Activated CD4-positive, alpha-beta T cell treated with anti-CD3 and anti-CD28 coated beads, Interleukin-2, amount 10 ng/mL, durations not matched to agents 24 days and 14 days (primary cell): ENCODE measurements around the gene RAB29. TPM values are rescaled to one million over a fixed set of nuclear protein-coding genes. Genes with fewer than 3 reads are reported as not detected.
A peak's percentile ranks its signal among the peaks of the same experiment; 100 is the strongest.
"Not testable (repeated sequence)": the region's sequence is repeated elsewhere in the genome, so short reads cannot be mapped to it uniquely, and the experiment has no call there.

Source experiments
- DNase-seq: peaks from one replicate; pipeline ENCODE4 v3.0.0; 2022
- H3K27ac Mint-ChIP-seq: one replicate; pipeline ENCODE4 v1.8.0; 2022; ENCODE audit warnings: mild to moderate bottlenecking, mixed read lengths
- H3K27me3 Mint-ChIP-seq: one replicate; pipeline ENCODE4 v1.8.0; 2022; ENCODE audit warnings: mixed read lengths
- H3K36me3 Mint-ChIP-seq: one replicate; pipeline ENCODE4 v1.8.0; 2022; ENCODE audit warnings: low read depth, mild to moderate bottlenecking, mixed read lengths
- H3K4me1 Mint-ChIP-seq: one replicate; pipeline ENCODE4 v1.8.0; 2021; ENCODE audit warnings: mixed read lengths
- H3K4me3 Mint-ChIP-seq: one replicate; pipeline ENCODE4 v1.8.0; 2022; ENCODE audit warnings: mild to moderate bottlenecking, moderate library complexity, mixed read lengths
- H3K9me3 Mint-ChIP-seq: one replicate; pipeline ENCODE4 v1.8.0; 2021; ENCODE audit warnings: mixed read lengths
- intact Hi-C: fragments of 100-400 bp; cut with micrococcal nuclease; formaldehyde crosslinking; loops from one replicate; pipeline ENCODE4 v1.15.1; 2023
- total RNA-seq: library from RNA; stranded (reverse); gene quantifications from 2 replicates; pipeline ENCODE4 v1.2.3, GENCODE V29; 2022

RAB29 gene
- total RNA-seq, result 27.8 and 29.1 TPM in 2 replicates

GRCh38 chr1:205775015-205775716 is at the start of gene RAB29:
TSS of gene RAB29 (minus strand) at chr1:205775482. CDS start at chr1:205774956, 526 bp downstream.
- Mint-ChIP-seq H3K4me1 (peaks cover 51% of the 10 kb centered on the region), H3K4me3 (peak within 1 kb of the TSS; percentile 96), H3K9me3 (no peaks in the 10 kb centered on the region), H3K36me3 (peaks cover 22% of the 10 kb centered on the region), H3K27ac (peak within 1 kb of the TSS; percentile 95), H3K27me3 (no peaks in the 10 kb centered on the region)
- DNase-seq, result peak; percentile 96
- intact Hi-C loops, result loop anchor here (1.0 to 2.0 kb wide), 3 partner anchors 25 to 56 kb away; partner anchors contain the start of genes NUCKS1 and SLC41A1

DNA sequence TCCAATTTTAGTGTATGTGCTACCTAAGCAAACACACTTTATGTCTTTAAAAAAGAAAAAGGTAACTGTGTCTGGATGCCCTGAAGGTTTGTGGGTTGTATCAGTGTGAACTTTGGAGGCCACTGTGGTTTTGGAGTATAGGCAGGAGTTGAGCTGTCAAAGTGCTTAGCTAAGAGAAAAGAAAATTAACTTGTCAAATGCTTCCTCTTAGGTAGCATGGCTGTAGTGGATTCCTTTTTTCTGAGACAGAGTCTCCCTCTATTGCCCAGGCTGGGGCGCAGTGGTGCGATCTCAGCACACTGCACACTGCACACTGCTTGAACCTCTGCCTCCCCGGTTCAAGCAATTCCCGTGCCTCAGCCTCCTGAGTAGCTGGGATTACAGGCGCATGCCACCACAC is 48.9 kb upstream of the RAB29 start:
- Mint-ChIP-seq H3K4me3 (no peak overlapping the region), H3K27ac (no peak overlapping the region), H3K27me3 (peaks cover 7% of the 10 kb centered on the region), H3K36me3 (no peaks in the 10 kb centered on the region), H3K4me1 (peaks cover 16% of the 10 kb centered on the region), H3K9me3 (no peaks in the 10 kb centered on the region)
- DNase-seq, result peak; percentile 61
- intact Hi-C loops, result no loop called here

DNA sequence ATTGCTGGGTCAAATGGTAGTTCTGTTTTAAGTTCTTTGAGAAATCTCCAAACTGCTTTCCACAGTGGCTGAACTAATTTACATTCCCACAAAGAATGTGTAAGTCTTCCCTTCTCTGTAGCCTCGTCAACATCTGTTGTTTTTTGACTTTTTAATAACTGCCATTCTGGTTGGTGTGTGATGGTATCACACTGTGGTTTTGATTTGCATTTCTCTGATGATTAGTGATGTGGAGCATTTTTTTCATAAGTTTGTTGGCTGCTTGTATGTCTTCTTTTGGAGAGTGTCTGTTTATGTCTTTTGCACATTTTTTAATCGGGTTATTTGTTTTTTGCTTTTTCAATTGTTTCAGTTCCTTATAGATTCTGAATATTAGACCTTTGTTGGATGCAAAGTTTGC is 48.0 kb upstream of the RAB29 start:
- H3K27me3 Mint-ChIP-seq, DNase-seq, intact Hi-C loops, H3K9me3 Mint-ChIP-seq, H3K36me3 Mint-ChIP-seq: not testable (repeated sequence)
- H3K4me3 Mint-ChIP-seq, result peak overlapping the region; percentile 16
- peaks cover 16% of the 10 kb centered on the region for H3K4me1 Mint-ChIP-seq
- peak overlapping the region; percentile 57 for H3K27ac Mint-ChIP-seq

DNA sequence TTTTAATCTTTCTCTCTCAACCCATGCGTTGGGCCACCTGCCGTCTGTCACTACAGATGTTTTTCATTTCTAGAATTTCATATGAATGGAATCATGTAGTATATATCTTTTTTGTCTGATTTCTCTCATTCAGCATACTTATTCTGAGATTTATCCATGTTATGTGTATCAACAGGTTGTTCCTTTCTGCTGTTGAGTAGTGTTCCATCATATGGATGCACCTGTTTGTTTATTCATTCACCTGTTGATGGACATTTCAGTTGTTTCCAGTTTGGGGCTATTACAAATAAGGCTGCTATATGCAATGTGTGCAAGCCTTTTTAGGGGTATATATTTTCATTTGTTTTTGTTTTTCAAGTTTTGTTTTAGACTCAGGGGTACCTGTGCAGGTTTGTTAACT is 47.1 kb upstream of the RAB29 start:
- no peak for DNase-seq
- Mint-ChIP-seq H3K27ac (no peak overlapping the region), H3K27me3 (peaks cover 2% of the 10 kb centered on the region), H3K4me3 (no peak overlapping the region), H3K9me3 (no peaks in the 10 kb centered on the region), H3K4me1 (peaks cover 16% of the 10 kb centered on the region), H3K36me3 (no peaks in the 10 kb centered on the region)
- intact Hi-C loops, result no loop called here

DNA sequence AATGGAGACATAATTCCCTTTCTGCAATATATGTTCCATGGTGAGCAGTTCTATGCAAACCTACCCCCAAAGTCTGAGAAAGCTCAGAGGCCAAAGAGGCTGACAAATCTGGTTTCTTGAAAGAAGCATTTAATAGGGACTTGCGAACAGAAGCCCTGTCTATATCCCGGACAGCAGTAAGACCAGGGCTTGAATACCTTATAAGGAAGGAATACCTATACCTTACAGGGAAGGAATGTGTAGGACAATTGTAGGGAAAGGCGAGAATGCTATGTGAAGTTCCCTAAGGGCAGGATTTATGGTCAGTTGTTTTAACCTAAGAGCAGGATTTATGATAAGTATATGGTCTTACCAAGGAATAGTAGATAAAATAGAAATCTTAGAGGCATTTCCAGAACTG is 42.7 kb upstream of the RAB29 start:
- no peak overlapping the region for H3K4me3 Mint-ChIP-seq
- no peaks in the 10 kb centered on the region for H3K36me3 Mint-ChIP-seq
- peaks cover 9% of the 10 kb centered on the region for H3K27me3 Mint-ChIP-seq
- peaks cover 7% of the 10 kb centered on the region for H3K4me1 Mint-ChIP-seq
- intact Hi-C loops, result no loop called here
- H3K9me3 Mint-ChIP-seq, result no peaks in the 10 kb centered on the region
- no peak for DNase-seq
- H3K27ac Mint-ChIP-seq, result no peak overlapping the region

DNA sequence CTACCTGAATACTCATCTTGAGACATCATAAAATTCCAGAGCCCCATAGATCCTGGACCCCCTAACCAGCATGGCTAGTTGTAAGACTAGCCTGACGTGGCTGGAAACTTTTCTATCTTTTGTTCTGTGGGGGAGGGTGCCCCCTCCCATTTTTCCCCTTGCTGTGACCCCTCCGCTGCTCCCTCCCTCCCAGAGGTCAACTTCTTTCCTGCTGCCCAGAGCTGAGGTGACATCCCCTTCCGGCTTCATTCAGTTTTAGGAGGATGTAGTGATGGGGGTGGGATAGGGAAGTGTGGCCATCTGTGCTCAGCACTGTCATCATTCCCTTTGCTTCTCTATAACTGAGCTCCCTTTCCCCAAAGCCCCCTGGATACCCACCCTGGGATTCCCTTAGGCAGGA is 42.1 kb upstream of the RAB29 start:
- H3K27me3 Mint-ChIP-seq, result peaks cover 9% of the 10 kb centered on the region
- no peak overlapping the region for H3K4me3 Mint-ChIP-seq
- H3K9me3 Mint-ChIP-seq, result no peaks in the 10 kb centered on the region
- peaks cover 8% of the 10 kb centered on the region for H3K4me1 Mint-ChIP-seq
- H3K36me3 Mint-ChIP-seq, result no peaks in the 10 kb centered on the region
- DNase-seq, result no peak
- intact Hi-C loops, result no loop called here
- no peak overlapping the region for H3K27ac Mint-ChIP-seq

DNA sequence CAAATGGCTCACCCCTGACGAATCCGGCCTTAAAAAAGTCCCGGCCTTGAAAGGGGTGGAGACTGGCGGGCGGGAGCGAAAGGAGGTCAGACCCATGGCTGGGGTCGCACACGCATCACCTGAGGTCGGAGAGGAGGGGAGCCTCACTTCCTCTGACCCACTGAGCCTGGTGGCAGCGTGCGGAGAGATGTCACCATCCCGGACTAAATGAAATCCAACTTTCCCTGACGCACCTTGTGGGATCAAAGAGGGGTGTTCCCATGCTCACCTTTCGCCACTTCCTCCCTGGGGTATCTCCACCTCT is 38.4 kb upstream of the RAB29 start:
- Mint-ChIP-seq H3K4me3 (peak overlapping the region; percentile 95), H3K27me3 (peaks cover 9% of the 10 kb centered on the region), H3K27ac (peak overlapping the region; percentile 86), H3K9me3 (no peaks in the 10 kb centered on the region), H3K4me1 (peaks cover 31% of the 10 kb centered on the region), H3K36me3 (peaks cover 17% of the 10 kb centered on the region)
- no peak for DNase-seq
- intact Hi-C loops, result loop anchor here (1.0 to 2.0 kb wide), 3 partner anchors 37 to 64 kb away; partner anchors contain the start of genes PM20D1 and RAB29

- peak within 1 kb of the TSS; percentile 95 for H3K4me3 Mint-ChIP-seq
- intact Hi-C loops, result loop anchor here (1.0 to 2.0 kb wide), 3 partner anchors 37 to 64 kb away; partner anchors contain the start of genes PM20D1 and RAB29
- peaks cover 9% of the 10 kb centered on the region for H3K27me3 Mint-ChIP-seq
- DNase-seq, result peak; percentile 95
- H3K36me3 Mint-ChIP-seq, result peaks cover 22% of the 10 kb centered on the region
- H3K9me3 Mint-ChIP-seq, result no peaks in the 10 kb centered on the region
- peaks cover 37% of the 10 kb centered on the region for H3K4me1 Mint-ChIP-seq
- H3K27ac Mint-ChIP-seq, result peak within 1 kb of the TSS; percentile 86
Observed at GRCh38 chr1:205812878-205813754, 37.8 kb upstream of the RAB29 start, which contains the start of gene SLC41A1. TSS of gene SLC41A1 (minus strand) at chr1:205813198. CDS start at chr1:205810441, 2,757 bp downstream.

- Mint-ChIP-seq H3K4me3 (peak overlapping the region; percentile 95), H3K27ac (peak overlapping the region; percentile 78), H3K4me1 (peaks cover 38% of the 10 kb centered on the region), H3K9me3 (no peaks in the 10 kb centered on the region), H3K36me3 (peaks cover 23% of the 10 kb centered on the region), H3K27me3 (peaks cover 9% of the 10 kb centered on the region)
- peak; percentile 77 for DNase-seq
- intact Hi-C loops, result loop anchor here (2.0 kb wide), 1 partner anchor 38 kb away; the partner anchor contains the start of gene RAB29
Observed at GRCh38 chr1:205812271-205812877, 37.1 kb upstream of the RAB29 start.

DNA sequence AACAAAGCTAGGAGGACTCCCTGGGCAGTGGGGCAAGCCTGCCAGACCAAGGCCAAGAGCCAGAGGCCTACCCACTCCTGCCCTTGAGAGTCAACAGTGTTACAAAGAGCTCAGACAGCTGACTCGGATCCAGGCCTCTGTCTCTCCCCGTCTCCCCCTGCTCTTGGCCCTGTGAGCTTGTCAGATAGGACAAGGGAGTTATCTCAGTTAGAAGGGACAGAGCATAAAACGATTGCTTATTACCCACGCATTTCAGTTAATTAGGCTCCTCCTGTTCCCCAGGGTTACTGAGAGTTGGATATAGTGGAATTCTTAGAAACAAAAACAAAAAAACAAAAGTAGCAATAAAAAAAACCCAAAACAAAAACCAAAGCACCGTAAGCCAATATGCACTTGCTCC is 36.4 kb upstream of the RAB29 start:
- peak overlapping the region; percentile 95 for H3K4me3 Mint-ChIP-seq
- H3K27me3 Mint-ChIP-seq, result peaks cover 9% of the 10 kb centered on the region
- H3K9me3 Mint-ChIP-seq, result no peaks in the 10 kb centered on the region
- H3K4me1 Mint-ChIP-seq, result peaks cover 41% of the 10 kb centered on the region
- intact Hi-C loops, result loop anchor here (2.0 kb wide), 1 partner anchor 37 kb away; the partner anchor contains the start of gene RAB29
- DNase-seq, result peak; percentile 60
- H3K27ac Mint-ChIP-seq, result no peak overlapping the region
- peaks cover 28% of the 10 kb centered on the region for H3K36me3 Mint-ChIP-seq

- Mint-ChIP-seq H3K4me1 (peaks cover 51% of the 10 kb centered on the region), H3K4me3 (no peak overlapping the region), H3K27ac (no peak overlapping the region), H3K36me3 (peaks cover 31% of the 10 kb centered on the region), H3K9me3 (no peaks in the 10 kb centered on the region), H3K27me3 (peaks cover 9% of the 10 kb centered on the region)
- intact Hi-C loops, result no loop called here
- DNase-seq, result no peak
Observed at GRCh38 chr1:205810448-205811157, 35.3 kb upstream of the RAB29 start.

DNA sequence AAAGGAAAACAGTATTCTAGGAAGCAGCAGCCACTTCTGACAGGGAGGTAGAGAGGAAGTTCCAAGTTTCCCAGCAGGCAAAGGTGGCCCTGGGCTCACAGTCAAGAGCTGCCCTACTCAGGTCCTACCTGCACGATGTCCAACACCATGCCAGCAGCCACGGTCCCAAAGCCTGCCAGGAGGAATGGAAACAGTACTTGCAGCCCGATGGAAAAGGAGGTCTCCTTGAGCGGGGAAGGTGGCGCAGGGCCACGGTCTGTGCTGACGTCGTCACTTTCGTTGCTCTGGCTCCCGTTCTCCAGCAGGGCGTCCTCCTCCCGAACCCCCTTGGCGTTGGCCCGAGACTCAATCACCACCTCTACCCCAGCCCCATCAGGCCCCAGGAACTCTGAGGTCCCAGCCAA is 34.7 kb upstream of the RAB29 start:
- Mint-ChIP-seq H3K4me3 (no peak overlapping the region), H3K4me1 (peaks cover 58% of the 10 kb centered on the region), H3K27ac (no peak overlapping the region), H3K36me3 (peaks cover 32% of the 10 kb centered on the region), H3K27me3 (peaks cover 9% of the 10 kb centered on the region), H3K9me3 (no peaks in the 10 kb centered on the region)
- DNase-seq, result no peak
- intact Hi-C loops, result no loop called here

DNA sequence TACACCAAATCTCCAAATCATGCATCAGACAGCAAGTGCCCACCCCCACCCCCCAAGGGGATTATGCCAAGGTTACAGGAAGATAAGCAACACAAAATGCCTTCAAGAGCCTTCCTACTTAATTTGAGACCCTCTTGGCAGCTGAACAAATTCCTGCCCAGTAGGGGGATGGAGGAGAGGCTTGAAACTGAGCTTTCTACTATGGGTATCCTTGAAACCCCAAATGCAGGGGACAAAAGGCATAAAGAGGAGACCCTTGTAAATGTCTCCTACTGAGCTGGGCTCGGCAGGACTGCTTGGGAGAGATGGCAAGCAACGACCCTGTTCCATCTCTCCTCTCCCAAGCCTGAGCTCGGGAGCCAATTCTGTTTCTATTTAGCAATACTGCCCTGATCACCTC is 34.2 kb upstream of the RAB29 start:
- H3K4me1 Mint-ChIP-seq, result peaks cover 62% of the 10 kb centered on the region
- H3K36me3 Mint-ChIP-seq, result peaks cover 35% of the 10 kb centered on the region
- H3K9me3 Mint-ChIP-seq, result no peaks in the 10 kb centered on the region

More for the DNA sequence above, 34.2 kb upstream of the RAB29 start:
- intact Hi-C loops, result no loop called here
- Mint-ChIP-seq H3K27ac (peak overlapping the region; percentile 24), H3K4me3 (peak overlapping the region; percentile 22), H3K27me3 (peaks cover 6% of the 10 kb centered on the region)
- DNase-seq, result no peak
